ENCODE measurements around the gene FLOT1. TPM values are rescaled to one million over a fixed set of nuclear protein-coding genes. Genes with fewer than 3 reads are reported as not detected.

The FLOT1 gene
- total and polyA plus RNA-seq, 9 of the 15 experiments (the other 6 are each of a cell fraction or from before 2014, with no cell fraction given): 11.7 to 149 (median 118) TPM

- TF ChIP-seq ZBTB34 (CRISPR knock-in tag; IDR thresholded peaks at IDR 0.05) (no peak), RBM34 (IDR thresholded peaks at IDR 0.05; ENCODE audit: borderline replicate concordance, insufficient read depth, low read length) (no peak), ZNF586 (CRISPR knock-in tag; conservative IDR thresholded peaks at IDR 0.05) (no peak), THRA (IDR thresholded peaks at IDR 0.05) (no peak), MBD2 (IDR thresholded peaks at IDR 0.05; ENCODE audit: borderline replicate concordance, low read depth) (no peak), TCFL5 (CRISPR knock-in tag; conservative IDR thresholded peaks at IDR 0.05) (no peak), ZNF3 (CRISPR knock-in tag; IDR thresholded peaks at IDR 0.05) (no peak), STAT5B (CRISPR knock-in tag; IDR thresholded peaks at IDR 0.05) (no peak), SAFB2 (IDR thresholded peaks at IDR 0.05; ENCODE audit: borderline replicate concordance, low read depth, low read length, severe bottlenecking) (no peak), CAMTA2 (CRISPR knock-in tag; conservative IDR thresholded peaks at IDR 0.05) (no peak), NFIC (IDR thresholded peaks at IDR 0.05) (peak; percentile 88), ZNF639 (CRISPR knock-in tag; conservative IDR thresholded peaks at IDR 0.05 in 1 of 2, IDR thresholded peaks at IDR 0.05 in 1 of 2) (no peak), SMAD3 (CRISPR knock-in tag; conservative IDR thresholded peaks at IDR 0.05) (no peak), LARP7 (IDR thresholded peaks at IDR 0.05) (peak; percentile 74; the same call in 1 of the 2 replicates), CCNT2 (IDR thresholded peaks at IDR 0.05; ENCODE audit: borderline replicate concordance, extremely low read depth, insufficient read length, low read depth, low read length) (no peak), MCM7 (IDR thresholded peaks at IDR 0.05) (no peak), PRPF4 (IDR thresholded peaks at IDR 0.05; ENCODE audit: insufficient read depth, low read depth, low read length, poor library complexity, severe bottlenecking) (no peak), ZBTB17 (CRISPR knock-in tag; IDR thresholded peaks at IDR 0.05) (0 out of 2 replicates have a peak, but pooled peaks have one; percentile 13), ZNF197 (CRISPR knock-in tag; IDR thresholded peaks at IDR 0.05; ENCODE audit: low read depth) (no peak), ZFP1 (CRISPR knock-in tag; IDR thresholded peaks at IDR 0.05) (no peak), MAFF (IDR thresholded peaks at IDR 0.05; ENCODE audit: low read length) (no peak), ZNF785 (CRISPR knock-in tag; IDR thresholded peaks at IDR 0.05) (no peak), GTF2E2 (tag; IDR thresholded peaks at IDR 0.05) (no peak), ZNF143 (CRISPR knock-in tag; IDR thresholded peaks at IDR 0.05) (peak; percentile 8; the same call in 1 of the 2 replicates), ETV1 (tag; conservative IDR thresholded peaks at IDR 0.05; ENCODE audit: low read depth) (peak; percentile 25; the same call in 1 of the 2 replicates)
These were observed 25.7 kb downstream of the FLOT1 start (continued) for GRCh38 chr6:30716879-30717128.
